Lower lobe of right lung (tissue), 2 donors: ENCODE measurements around the gene C19orf12. TPM values are rescaled to one million over a fixed set of nuclear protein-coding genes. Genes with fewer than 3 reads are reported as not detected.

Source experiments
- ATAC-seq, 2 donors: fragments of 200-7000 bp; cut with Tn5 transposase; one replicate each; pipeline ENCODE4 v1.9.1; 2020 to 2022; ENCODE audit warnings: mild to moderate bottlenecking in 2 of 2, moderate library complexity in 2 of 2
- DNase-seq: peaks from one replicate; pipeline ENCODE4 v3.0.0-alpha.2; 2020
- H3K27ac ChIP-seq: fragments of 200-600 bp; one replicate; pipeline ENCODE4 v1.8.0; 2022
- H3K27me3 ChIP-seq: fragments of 200-600 bp; one replicate; pipeline ENCODE4 v1.8.0; 2022; ENCODE audit warnings: low read depth
- H3K36me3 ChIP-seq: fragments of 200-600 bp; one replicate; pipeline ENCODE4 v1.8.0; 2022; ENCODE audit warnings: mild to moderate bottlenecking
- H3K4me1 ChIP-seq: fragments of 200-600 bp; one replicate; pipeline ENCODE4 v1.8.0; 2022
- H3K4me3 ChIP-seq: fragments of 200-600 bp; one replicate; pipeline ENCODE4 v1.8.0; 2022; ENCODE audit warnings: mild to moderate bottlenecking
- H3K9me3 ChIP-seq: fragments of 200-600 bp; one replicate; pipeline ENCODE4 v1.8.0; 2022
- intact Hi-C: fragments of 100-400 bp; cut with DNase I; formaldehyde crosslinking; loops from one replicate; pipeline ENCODE4 v1.11.0; 2022
- total RNA-seq: library from RNA; stranded (reverse); fragmentation: NEBNext Ultra II Directional; extraction: Animal tissue kit (Norgen Biotek cat#: 25700); gene quantifications from one replicate; pipeline ENCODE4 v1.2.1, GENCODE V29; 2021
- TF ChIP-seq, protein P1 (sequence below): fragments of 200-600 bp; IDR thresholded peaks from one replicate; pipeline ENCODE4 v1.8.0; 2022; ENCODE audit warnings: antibody characterized with exemption, mild to moderate bottlenecking
- donor health status: DM: no; HTN: yes; CAD: no; lungs with severe emphysema.

C19orf12 gene
- total RNA-seq, 1 donor from 2014 or later, result 19.2 TPM

DNA sequence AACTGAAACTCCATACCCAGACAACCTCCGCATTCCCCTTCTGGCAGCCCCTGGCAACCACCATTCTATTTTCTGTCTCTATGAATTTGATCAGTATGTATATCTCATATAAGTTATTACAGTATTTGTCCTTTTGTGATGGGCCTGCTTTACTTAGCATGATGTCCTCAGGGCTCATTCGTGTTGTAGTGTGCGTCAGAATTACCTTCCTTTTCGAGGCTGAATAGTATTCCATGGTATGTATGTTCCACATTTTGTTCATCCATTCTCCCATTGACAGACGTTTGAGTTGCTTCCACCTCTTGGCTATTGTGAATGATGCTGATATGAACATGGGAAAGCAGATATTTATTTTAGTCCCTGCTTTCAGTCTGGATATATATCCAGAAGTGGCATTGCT is 44.8 kb downstream of the C19orf12 start:
- Histone ChIP-seq H3K36me3 (peaks cover 21% of the 10 kb centered on the region), H3K9me3 (no peaks in the 10 kb centered on the region), H3K4me3 (no peak overlapping the region), H3K27me3 (no peaks in the 10 kb centered on the region), H3K4me1 (peaks cover 77% of the 10 kb centered on the region), H3K27ac (no peak overlapping the region)
- intact Hi-C loops, result no loop called here
- no peak for ATAC-seq
- TF ChIP-seq, protein P1, sequence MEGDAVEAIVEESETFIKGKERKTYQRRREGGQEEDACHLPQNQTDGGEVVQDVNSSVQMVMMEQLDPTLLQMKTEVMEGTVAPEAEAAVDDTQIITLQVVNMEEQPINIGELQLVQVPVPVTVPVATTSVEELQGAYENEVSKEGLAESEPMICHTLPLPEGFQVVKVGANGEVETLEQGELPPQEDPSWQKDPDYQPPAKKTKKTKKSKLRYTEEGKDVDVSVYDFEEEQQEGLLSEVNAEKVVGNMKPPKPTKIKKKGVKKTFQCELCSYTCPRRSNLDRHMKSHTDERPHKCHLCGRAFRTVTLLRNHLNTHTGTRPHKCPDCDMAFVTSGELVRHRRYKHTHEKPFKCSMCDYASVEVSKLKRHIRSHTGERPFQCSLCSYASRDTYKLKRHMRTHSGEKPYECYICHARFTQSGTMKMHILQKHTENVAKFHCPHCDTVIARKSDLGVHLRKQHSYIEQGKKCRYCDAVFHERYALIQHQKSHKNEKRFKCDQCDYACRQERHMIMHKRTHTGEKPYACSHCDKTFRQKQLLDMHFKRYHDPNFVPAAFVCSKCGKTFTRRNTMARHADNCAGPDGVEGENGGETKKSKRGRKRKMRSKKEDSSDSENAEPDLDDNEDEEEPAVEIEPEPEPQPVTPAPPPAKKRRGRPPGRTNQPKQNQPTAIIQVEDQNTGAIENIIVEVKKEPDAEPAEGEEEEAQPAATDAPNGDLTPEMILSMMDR, result no peak
- no peak for DNase-seq

DNA sequence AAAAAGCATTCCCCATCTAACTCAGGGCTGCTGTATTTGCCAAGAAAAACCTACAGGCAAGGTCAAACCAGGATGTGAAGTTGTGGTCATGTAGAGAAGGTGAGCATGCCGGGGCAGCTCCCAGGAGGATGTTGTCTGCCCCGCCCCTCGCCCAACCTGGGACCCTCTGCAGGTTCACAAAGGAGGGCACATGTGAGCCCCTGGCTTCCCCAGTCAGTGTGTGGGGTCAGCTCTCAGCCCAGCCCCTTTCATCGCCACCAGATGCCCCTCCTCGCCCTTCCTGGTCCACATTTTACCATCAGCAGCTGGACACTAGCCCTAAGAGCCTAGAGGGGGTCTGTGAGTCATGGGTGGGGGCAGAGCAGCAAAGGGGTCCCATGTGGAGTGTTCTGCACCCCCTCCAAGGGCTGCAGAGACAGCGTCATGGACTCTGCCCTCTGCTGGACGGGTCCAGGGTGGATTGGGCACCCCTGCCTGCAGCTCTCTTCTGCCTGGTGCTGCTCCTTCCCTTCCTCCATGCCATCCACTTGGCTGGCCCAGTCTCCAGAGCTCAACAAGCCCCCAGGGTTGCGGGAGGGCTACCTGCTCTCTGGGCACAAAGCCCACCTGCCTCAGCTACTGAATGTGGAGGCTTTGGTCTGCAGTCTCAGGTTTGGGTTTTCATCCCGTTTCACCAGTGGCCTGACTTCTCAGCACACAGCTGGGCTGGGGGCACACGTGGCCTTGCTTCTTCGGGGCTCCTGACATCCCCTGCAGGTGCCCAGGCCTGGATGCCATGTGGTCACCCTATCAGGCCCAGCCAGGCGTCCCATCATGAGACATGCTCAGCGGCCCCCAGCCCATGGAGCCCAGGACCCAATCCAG is 46.1 kb downstream of the C19orf12 start:
- Histone ChIP-seq H3K4me1 (peaks cover 79% of the 10 kb centered on the region), H3K36me3 (peaks cover 9% of the 10 kb centered on the region), H3K9me3 (no peaks in the 10 kb centered on the region), H3K27ac (peak overlapping the region; percentile 25), H3K27me3 (no peaks in the 10 kb centered on the region), H3K4me3 (peak overlapping the region; percentile 8)
- TF ChIP-seq, protein P1, result no peak
- no peak for ATAC-seq
- intact Hi-C loops, result no loop called here
- no peak for DNase-seq

DNA sequence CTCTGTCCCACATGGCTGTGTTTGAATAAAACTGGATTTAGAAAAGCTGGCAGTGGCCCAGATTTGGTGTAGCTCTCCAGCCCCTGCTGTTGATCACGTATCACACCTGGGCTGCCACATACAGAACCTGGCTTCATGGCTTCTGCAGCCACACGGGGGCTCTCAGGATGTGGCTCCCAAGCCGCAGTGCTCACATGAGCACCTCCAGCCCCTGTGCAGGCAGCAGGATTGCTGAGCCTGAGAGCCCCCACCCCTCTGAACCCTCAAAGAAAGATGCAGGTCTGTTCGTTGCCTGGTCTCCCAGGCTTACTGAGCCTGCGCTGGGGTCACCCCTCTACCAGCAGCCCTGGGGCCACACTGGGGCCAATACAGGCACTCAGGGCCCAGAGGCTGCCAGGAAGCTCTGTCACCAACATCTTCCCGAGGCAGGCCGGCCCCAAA is 47.1 kb downstream of the C19orf12 start:
- no peak for DNase-seq
- Histone ChIP-seq H3K27ac (peak overlapping the region; percentile 25), H3K4me3 (peak overlapping the region; percentile 8), H3K27me3 (no peaks in the 10 kb centered on the region), H3K4me1 (peaks cover 82% of the 10 kb centered on the region), H3K9me3 (no peaks in the 10 kb centered on the region), H3K36me3 (peaks cover 3% of the 10 kb centered on the region)
- intact Hi-C loops, result no loop called here
- ATAC-seq, result no peak
- TF ChIP-seq, protein P1, result no peak

DNA sequence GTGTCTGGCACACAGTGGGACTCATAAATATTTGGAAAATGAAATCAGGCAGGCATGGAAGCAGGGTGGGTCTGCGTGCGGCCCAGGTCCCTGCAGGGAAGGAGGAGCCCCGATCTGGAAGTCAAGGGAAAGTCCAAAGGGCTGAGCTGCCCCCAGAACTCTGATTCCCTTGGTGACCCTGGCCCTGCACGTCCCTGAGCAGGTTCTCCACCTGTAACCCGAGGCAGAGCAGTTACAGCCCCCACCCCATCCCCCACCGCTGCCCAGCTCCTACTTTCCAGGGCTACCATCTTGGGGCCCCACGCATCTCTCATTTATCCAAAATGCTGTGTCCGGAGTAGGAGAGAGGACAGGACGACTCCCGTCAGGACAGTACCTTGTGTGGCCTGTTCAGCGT is 47.7 kb downstream of the C19orf12 start:
- Histone ChIP-seq H3K4me3 (peak overlapping the region; percentile 97), H3K4me1 (peaks cover 79% of the 10 kb centered on the region), H3K36me3 (peaks cover 3% of the 10 kb centered on the region), H3K9me3 (no peaks in the 10 kb centered on the region), H3K27me3 (no peaks in the 10 kb centered on the region), H3K27ac (peak overlapping the region; percentile 86)
- ATAC-seq (no peak), DNase-seq (no peak)
- intact Hi-C loops, result no loop called here
- TF ChIP-seq, protein P1, result no peak

DNA sequence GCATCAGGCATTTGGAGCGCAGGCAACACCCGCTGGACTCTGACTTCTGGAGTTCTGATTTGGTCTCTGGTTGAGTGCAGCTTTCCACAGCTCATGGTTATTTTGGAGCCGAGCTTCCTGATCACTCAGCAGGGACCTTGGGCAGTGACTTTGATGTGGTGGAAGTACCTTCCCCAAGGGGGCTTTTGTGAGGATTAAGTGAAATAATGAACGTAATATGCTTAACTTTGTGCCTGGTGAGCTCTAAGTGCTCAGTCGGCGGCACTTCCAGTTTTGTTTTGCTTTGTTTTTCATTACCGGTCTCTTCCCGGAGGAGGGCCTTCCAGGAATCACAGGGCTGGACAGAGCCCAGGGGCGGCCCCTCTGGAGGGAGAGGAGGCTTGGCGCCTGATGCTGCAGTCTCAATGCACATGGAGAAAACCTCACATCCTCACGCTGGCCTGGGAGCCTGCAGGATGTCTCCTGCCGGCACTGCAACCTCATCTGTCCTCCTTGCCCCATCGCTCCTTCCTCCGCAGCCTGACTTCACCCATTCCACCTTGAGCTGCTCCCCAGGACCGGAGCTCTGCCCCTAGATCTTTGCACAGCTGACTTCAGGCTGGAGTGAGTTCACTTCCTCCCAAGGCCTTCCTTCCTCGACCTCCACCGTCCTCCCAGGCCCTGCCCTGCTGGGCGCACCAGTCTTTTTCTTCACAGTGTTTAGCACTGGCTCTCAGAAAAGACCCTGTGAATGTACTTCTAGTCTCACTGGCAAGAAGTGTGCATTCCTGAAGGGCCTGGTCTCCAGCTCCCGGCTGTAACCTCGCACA is 48.3 kb downstream of the C19orf12 start:
- ATAC-seq, result peak; percentile 9 to 18
- peak overlapping the region; percentile 97 for H3K4me3 ChIP-seq
- DNase-seq, result peak; percentile 58
- H3K27ac ChIP-seq, result peak overlapping the region; percentile 86
- H3K27me3 ChIP-seq, result no peaks in the 10 kb centered on the region
- intact Hi-C loops, result no loop called here
- H3K4me1 ChIP-seq, result peaks cover 77% of the 10 kb centered on the region
- H3K9me3 ChIP-seq, result no peaks in the 10 kb centered on the region
- peaks cover 3% of the 10 kb centered on the region for H3K36me3 ChIP-seq
- TF ChIP-seq, protein P1, result no peak
